Ascending aorta (tissue), 2 donors: ENCODE data around the gene C1orf56. TPM values are rescaled to one million over a fixed set of nuclear protein-coding genes. Genes with fewer than 3 reads are reported as not detected.

ENCODE experiments used
- DNase-seq, 2 donors: peaks; one replicate each; pipeline ENCODE4 v3.0.0-alpha.2; 2019; ENCODE audit warnings: low spot score in 2 of 2
- H3K27ac ChIP-seq, 2 donors: fragments of 200-600 bp; sonication (generic); one replicate each; pipeline ENCODE4 v1.5.1; 2016 to 2017; ENCODE audit warnings: mild to moderate bottlenecking in 1 of 2
- H3K27me3 ChIP-seq: fragments of 200-600 bp; sonication (generic); one replicate; pipeline ENCODE4 v1.5.1; 2017
- H3K36me3 ChIP-seq, 2 donors: fragments of 200-600 bp; sonication (generic); one replicate each; pipeline ENCODE4 v1.5.1; 2016
- H3K4me1 ChIP-seq, 2 donors: fragments of 200-600 bp; sonication (generic); one replicate each; pipeline ENCODE4 v1.5.1; 2016 to 2017; ENCODE audit warnings: mild to moderate bottlenecking in 1 of 2
- H3K4me3 ChIP-seq, 2 donors: fragments of 200-600 bp; sonication (generic); one replicate each; pipeline ENCODE4 v1.5.1; 2016 to 2017; ENCODE audit warnings: mild to moderate bottlenecking in 1 of 2
- H3K9me3 ChIP-seq, 2 donors: fragments of 200-600 bp; sonication (generic); one replicate each; pipeline ENCODE4 v1.5.1; 2016
- intact Hi-C: fragments of 100-400 bp; cut with DNase I; formaldehyde crosslinking; loops from one replicate; pipeline ENCODE4 v1.15.1; 2023
- total RNA-seq: library from RNA; depleted of rRNA; stranded (reverse); fragments of >200 nt; gene quantifications from one replicate; pipeline ENCODE4 v1.1.0, GENCODE V29; 2016
- TF ChIP-seq, protein P1 (sequence below), 3 experiments: fragments of 200-600 bp in 2 of 3; fragments of 450-650 bp in 1 of 3; sonication (generic) in 2 of 3; IDR thresholded peaks; one replicate each; pipeline ENCODE4 v1.5.1; 2016 to 2019; ENCODE audit warnings: antibody characterized with exemption in 3 of 3, mild to moderate bottlenecking in 1 of 3, moderate library complexity in 1 of 3

Gene C1orf56
- total RNA-seq, 1 donor from 2014 or later = 11.4 TPM

DNA sequence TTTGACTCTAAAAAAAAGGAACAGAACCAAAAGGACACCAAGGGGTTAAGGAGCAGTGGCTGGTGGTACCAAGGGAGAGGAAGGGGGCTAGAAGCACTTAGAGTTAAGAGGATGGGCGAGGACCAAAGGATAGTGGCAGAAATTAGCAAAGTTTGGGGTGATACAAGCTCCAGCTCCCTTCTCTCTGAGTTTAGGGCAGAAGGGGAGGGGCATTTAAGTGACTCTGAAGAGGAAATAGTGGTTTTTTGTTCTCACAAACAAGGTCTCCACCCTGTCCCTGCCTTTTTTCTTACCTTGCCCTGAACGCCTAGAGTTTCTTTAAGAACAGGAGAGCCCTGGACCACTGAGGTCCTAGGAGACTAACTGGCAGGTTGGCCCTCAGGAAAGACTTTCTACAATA lies 8.6 kb downstream of the C1orf56 start:
- Histone ChIP-seq H3K36me3 (peaks cover 45 to 53% of the 10 kb centered on the region in 2 donors), H3K27me3 (no peaks in the 10 kb centered on the region), H3K9me3 (no peaks in the 10 kb centered on the region), H3K4me1 (peaks cover 0 to 26% of the 10 kb centered on the region in 2 donors), H3K27ac (peak overlapping the region; percentile 71 to 96), H3K4me3 (peak overlapping the region in 1 of 2 donors; percentile 15)
- DNase-seq = no peak
- intact Hi-C loops = loop anchor here (5.0 kb wide), 1 partner anchor 179 kb away; the partner anchor contains the start of gene ARNT
- TF ChIP-seq, protein P1, sequence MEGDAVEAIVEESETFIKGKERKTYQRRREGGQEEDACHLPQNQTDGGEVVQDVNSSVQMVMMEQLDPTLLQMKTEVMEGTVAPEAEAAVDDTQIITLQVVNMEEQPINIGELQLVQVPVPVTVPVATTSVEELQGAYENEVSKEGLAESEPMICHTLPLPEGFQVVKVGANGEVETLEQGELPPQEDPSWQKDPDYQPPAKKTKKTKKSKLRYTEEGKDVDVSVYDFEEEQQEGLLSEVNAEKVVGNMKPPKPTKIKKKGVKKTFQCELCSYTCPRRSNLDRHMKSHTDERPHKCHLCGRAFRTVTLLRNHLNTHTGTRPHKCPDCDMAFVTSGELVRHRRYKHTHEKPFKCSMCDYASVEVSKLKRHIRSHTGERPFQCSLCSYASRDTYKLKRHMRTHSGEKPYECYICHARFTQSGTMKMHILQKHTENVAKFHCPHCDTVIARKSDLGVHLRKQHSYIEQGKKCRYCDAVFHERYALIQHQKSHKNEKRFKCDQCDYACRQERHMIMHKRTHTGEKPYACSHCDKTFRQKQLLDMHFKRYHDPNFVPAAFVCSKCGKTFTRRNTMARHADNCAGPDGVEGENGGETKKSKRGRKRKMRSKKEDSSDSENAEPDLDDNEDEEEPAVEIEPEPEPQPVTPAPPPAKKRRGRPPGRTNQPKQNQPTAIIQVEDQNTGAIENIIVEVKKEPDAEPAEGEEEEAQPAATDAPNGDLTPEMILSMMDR (IDR thresholded peaks at IDR 0.05) = no peak

DNA sequence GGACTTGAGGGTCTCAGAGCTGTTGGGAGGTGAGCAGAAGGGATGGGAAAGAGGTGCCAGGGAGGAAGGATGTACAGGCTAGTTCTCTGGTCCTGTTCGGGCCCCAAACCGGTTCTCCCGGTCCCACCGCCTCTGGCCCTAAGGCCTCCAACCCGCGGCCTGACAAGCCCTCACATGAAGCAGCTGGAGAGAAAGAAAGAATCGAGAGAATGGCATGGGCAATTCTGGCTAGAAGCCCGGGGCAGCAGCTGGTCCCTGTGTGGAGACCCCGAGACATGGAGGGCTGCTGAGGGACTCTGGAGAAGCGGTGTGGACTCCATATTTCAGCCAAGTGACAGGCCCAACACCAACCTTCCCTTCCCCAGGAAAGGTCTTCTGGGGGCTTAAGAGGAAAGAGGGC lies 11.1 kb downstream of the C1orf56 start:
- Histone ChIP-seq H3K4me1 (peaks cover 0 to 37% of the 10 kb centered on the region in 2 donors), H3K4me3 (peak overlapping the region; percentile 83 to 93), H3K36me3 (peaks cover 25 to 31% of the 10 kb centered on the region in 2 donors), H3K9me3 (no peaks in the 10 kb centered on the region), H3K27me3 (no peaks in the 10 kb centered on the region), H3K27ac (peak overlapping the region; percentile 96)
- no peak for DNase-seq
- TF ChIP-seq, protein P1 (IDR thresholded peaks at IDR 0.05) = no peak
- intact Hi-C loops = loop anchor here (1.0 to 5.0 kb wide), 4 partner anchors 12 to 181 kb away; partner anchors contain the start of genes ARNT, GABPB2 and PRUNE1

DNA sequence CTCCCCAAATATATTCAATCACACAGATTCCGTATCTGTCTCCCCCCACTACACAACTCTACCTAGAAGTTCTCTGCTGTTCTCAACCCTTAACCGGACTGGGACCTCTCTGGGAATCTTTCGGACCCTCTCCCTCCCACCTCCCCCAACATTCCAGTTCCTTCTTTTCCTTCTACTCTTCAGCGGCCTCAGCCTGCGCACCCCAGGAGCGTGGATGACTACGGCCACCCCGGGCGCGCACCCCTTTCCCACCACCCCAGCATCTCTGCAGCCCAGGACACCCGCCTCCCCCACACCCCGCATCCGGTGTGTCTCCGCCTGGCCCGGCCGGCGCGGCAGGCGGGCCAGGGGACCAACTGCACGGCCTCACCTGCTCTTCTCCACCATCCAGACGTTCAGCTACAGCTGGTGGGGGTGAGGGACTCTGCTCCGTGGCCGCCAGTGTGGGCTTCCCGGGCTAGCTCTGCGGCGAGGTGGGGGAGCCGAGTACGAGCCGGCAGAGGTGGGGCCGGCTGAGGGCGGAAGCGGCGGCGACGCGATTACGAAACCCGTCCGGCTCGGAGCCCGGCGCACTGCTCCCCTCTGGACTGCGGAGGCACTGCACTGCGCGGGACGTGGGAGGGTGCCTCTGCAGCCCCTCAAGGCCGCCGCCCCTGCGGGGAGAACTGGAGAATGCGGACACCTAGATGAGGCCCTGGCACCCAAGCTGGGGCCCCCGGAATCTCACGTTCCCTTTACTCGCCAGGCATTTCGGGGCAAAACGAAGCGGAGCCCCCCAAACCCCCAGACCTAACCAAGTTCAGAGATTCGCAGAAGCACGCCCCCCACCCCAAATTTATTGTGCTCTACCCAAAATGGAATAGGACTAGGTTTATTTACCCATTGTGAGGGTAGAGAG lies 11.8 kb downstream of the C1orf56 start, which contains the start of gene CDC42SE1:
Gene CDC42SE1 (minus strand): TSS at position 514 of the 898 bp plus-strand sequence. CDS start 3,892 bp downstream, outside the sequence.
- no peaks in the 10 kb centered on the region for H3K27me3 ChIP-seq
- H3K27ac ChIP-seq = peak within 1 kb of the TSS; percentile 96
- H3K4me3 ChIP-seq = peak within 1 kb of the TSS; percentile 83 to 93
- DNase-seq = peak in 1 of 2 donors; percentile 92
- peaks cover 18 to 24% of the 10 kb centered on the region in 2 donors for H3K36me3 ChIP-seq
- H3K4me1 ChIP-seq = peaks cover 0 to 37% of the 10 kb centered on the region in 2 donors
- TF ChIP-seq, protein P1 (IDR thresholded peaks at IDR 0.05) = peak; percentile 75 to 96 (median 89)
- H3K9me3 ChIP-seq = no peaks in the 10 kb centered on the region
- intact Hi-C loops = loop anchor here (1.0 to 5.0 kb wide), 4 partner anchors 11 to 182 kb away; partner anchors contain the start of genes ARNT, GABPB2 and PRUNE1

DNA sequence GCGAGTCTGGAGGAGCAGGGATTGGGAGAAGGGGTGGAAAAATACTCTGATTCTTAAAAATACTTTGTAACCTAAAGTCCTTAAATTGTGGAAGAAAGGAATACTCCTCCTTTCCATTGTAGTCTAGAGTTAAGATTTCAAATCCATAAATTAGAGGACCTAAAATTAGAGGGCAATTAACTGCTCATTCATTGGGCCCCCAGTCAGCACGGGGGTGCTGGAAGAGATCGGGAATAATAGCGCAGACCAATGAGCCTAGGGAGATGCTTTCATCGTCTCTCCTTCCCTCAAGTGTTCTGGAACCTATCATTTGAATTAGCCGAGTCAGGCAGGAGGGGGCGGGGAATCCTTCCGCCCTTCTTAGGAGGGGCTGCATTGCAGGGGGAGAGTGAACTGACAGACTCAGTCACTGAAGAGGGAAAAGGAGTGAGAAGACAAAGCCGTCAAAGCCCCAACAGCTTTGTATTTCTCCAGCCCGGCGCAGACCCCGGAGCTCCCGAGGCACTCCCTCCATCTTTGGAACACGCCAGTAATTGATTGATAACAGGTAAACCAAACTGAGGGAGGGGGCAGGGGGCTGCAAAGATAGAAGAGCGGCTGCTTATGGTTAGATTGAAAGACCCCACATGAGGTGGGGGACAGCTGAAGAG lies 12.6 kb downstream of the C1orf56 start, which contains the start of gene MLLT11:
Gene MLLT11 (plus strand): TSS at position 391 of the 650 bp plus-strand sequence. CDS start 6,828 bp downstream, outside the sequence.
- TF ChIP-seq, protein P1 (IDR thresholded peaks at IDR 0.05) = no peak
- peak within 1 kb of the TSS; percentile 96 for H3K27ac ChIP-seq
- peaks cover 10 to 16% of the 10 kb centered on the region in 2 donors for H3K36me3 ChIP-seq
- intact Hi-C loops = no loop called here
- H3K9me3 ChIP-seq = no peaks in the 10 kb centered on the region
- DNase-seq = peak in 1 of 2 donors; percentile 83
- H3K27me3 ChIP-seq = no peaks in the 10 kb centered on the region
- H3K4me1 ChIP-seq = peaks cover 0 to 37% of the 10 kb centered on the region in 2 donors
- peak within 1 kb of the TSS; percentile 83 to 93 for H3K4me3 ChIP-seq

DNA sequence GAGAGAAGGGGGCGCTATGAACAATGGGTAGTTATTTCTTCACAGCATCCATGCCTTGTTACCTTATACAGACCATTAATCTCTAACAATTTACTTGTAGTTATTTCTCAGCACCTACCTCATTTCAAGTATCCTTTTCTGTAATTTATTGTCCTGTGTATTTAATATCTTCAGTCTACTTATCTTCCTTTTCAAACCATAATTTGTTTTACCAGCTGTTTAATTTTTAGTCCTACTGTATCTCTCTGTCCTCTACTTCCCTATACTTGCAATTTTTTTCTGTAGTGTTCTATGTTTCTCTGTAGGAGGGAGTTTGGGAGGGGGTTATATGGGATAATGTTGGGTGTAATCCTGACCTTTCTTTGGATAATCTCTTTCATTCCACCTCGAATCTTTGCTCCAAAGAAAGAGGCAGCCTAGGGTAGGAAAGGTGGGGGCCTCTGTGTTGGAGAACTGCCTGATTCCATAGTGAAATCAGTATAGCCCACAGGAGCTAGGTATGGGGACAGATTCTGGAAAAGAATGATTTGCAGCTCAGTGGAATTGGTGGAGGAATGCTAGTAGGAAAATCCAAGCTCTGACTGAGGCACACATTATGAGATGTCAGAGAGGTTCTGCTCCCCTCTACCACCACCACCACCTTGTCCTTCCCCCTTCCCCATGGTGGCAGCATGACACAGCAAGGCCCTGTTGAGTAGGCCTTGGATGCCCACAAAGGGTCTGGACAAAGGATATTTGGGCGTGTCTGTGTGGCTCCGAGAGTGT lies 13.3 kb downstream of the C1orf56 start:
- Histone ChIP-seq H3K4me1 (peaks cover 0 to 34% of the 10 kb centered on the region in 2 donors), H3K36me3 (peaks cover 3 to 9% of the 10 kb centered on the region in 2 donors), H3K9me3 (no peaks in the 10 kb centered on the region), H3K27ac (peak overlapping the region; percentile 96), H3K4me3 (peak overlapping the region; percentile 83 to 93), H3K27me3 (no peaks in the 10 kb centered on the region)
- TF ChIP-seq, protein P1 (IDR thresholded peaks at IDR 0.05) = no peak
- no peak for DNase-seq
- intact Hi-C loops = no loop called here
